HepG2 (cell line): ENCODE data around the gene ENTPD2. TPM values are rescaled to one million over a fixed set of nuclear protein-coding genes. Genes with fewer than 3 reads are reported as not detected.
A peak's percentile ranks its signal among the peaks of the same experiment; 100 is the strongest.

ENCODE experiments used
- HOXA7 ChIP-seq: sonication (generic); formaldehyde crosslinking; IDR thresholded peaks from 2 replicates; pipeline ENCODE4 v1.8.1; 2022; ENCODE audit warnings: mild to moderate bottlenecking, missing genetic modification reagents, moderate library complexity
- IRF2 ChIP-seq: IDR thresholded peaks from 2 replicates; pipeline ENCODE4 v1.6.1; 2018; ENCODE audit warnings: missing genetic modification reagents, missing compliant biosample characterization
- NCOA5 ChIP-seq: sonication (generic); formaldehyde crosslinking; IDR thresholded peaks from 2 replicates; pipeline ENCODE4 v1.4.0; 2020; ENCODE audit warnings: missing genetic modification reagents
- PCBP1 ChIP-seq: fragments of 200-400 bp; formaldehyde crosslinking; IDR thresholded peaks from 2 replicates; pipeline ENCODE4 v1.6.1; 2017; ENCODE audit warnings: mild to moderate bottlenecking, low read depth, low read length, borderline replicate concordance
- PHB2 ChIP-seq: fragments of 450-650 bp; IDR thresholded peaks from 2 replicates; pipeline ENCODE4 v1.6.1; 2018; ENCODE audit not compliant: partially characterized antibody
- SMAD9 ChIP-seq: sonication (generic); formaldehyde crosslinking; IDR thresholded peaks from 2 replicates; pipeline ENCODE4 v1.5.1; 2020; ENCODE audit warnings: mild to moderate bottlenecking, missing genetic modification reagents
- SOX13 ChIP-seq, 3 experiments: fragments of 450-650 bp in 1 of 3; sonication (generic) in 1 of 3; formaldehyde crosslinking in 1 of 3; IDR thresholded peaks in 2 of 3; conservative IDR thresholded peaks in 1 of 3; 2 replicates each; pipeline versions ENCODE4 v1.5.0 to v1.6.1; 2016 to 2020; ENCODE audit warnings: antibody characterized with exemption in 1 of 3, mild to moderate bottlenecking in 1 of 3, missing compliant biosample characterization in 1 of 3, missing genetic modification reagents in 1 of 3, moderate library complexity in 1 of 3
- SP2 ChIP-seq: sonication (generic); formaldehyde crosslinking; IDR thresholded peaks from 2 replicates; pipeline ENCODE4 v1.5.1; 2020; ENCODE audit warnings: mild to moderate bottlenecking, missing genetic modification reagents
- TEAD3 ChIP-seq: optimal IDR thresholded peaks from 2 replicates; pipeline ENCODE3; 2016; ENCODE audit warnings: borderline replicate concordance
- ZNF543 ChIP-seq: sonication (generic); formaldehyde crosslinking; IDR thresholded peaks from 2 replicates; pipeline ENCODE4 v1.4.0; 2020; ENCODE audit warnings: mild to moderate bottlenecking, missing genetic modification reagents
- ZNF589 ChIP-seq: sonication (generic); formaldehyde crosslinking; conservative IDR thresholded peaks from 2 replicates; pipeline ENCODE4 v1.8.0; 2022; ENCODE audit warnings: mild to moderate bottlenecking, moderate library complexity, missing genetic modification reagents
- ZNF619 ChIP-seq: sonication (generic); formaldehyde crosslinking; IDR thresholded peaks from 2 replicates; pipeline ENCODE4 v1.4.0; 2020; ENCODE audit warnings: mild to moderate bottlenecking, missing genetic modification reagents
- polyA plus RNA-seq, 8 experiments: library from polyadenylated mRNA; depleted of rRNA in 3 of 8; stranded (reverse) in 7 of 8; unstranded in 1 of 8; fragments of >200 nt; fragmentation: Illumina TruSeq in 4 of 8; extraction: Trizol in 4 of 8; gene quantifications; 2 replicates each; pipeline versions ENCODE4 v1.2.1 to v1.2.3, GENCODE V29; 2011 to 2016; ENCODE audit warnings: low read depth in 4 of 8, missing spikeins in 1 of 8, mixed read lengths in 1 of 8; ENCODE audit not compliant: insufficient read depth in 1 of 8
- total RNA-seq, 5 experiments: library from RNA; depleted of rRNA; stranded (reverse); fragments of >200 nt; fragmentation: Illumina TruSeq; extraction: Trizol; gene quantifications; 2 replicates each; pipeline ENCODE4 v1.2.3, GENCODE V29; 2016; ENCODE audit warnings: low read depth in 1 of 5
- TF ChIP-seq, protein P1 (sequence below): sonication (generic); formaldehyde crosslinking; IDR thresholded peaks from 2 replicates; pipeline ENCODE4 v1.9.0; 2022; ENCODE audit warnings: missing genetic modification reagents, mild to moderate bottlenecking, borderline replicate concordance
- TF ChIP-seq, protein P2 (sequence below): sonication (generic); formaldehyde crosslinking; IDR thresholded peaks from 2 replicates; pipeline ENCODE4 v1.5.1; 2020; ENCODE audit warnings: missing genetic modification reagents, mild to moderate bottlenecking, borderline replicate concordance
- TF ChIP-seq, protein P3 (sequence below): sonication (generic); formaldehyde crosslinking; conservative IDR thresholded peaks from 2 replicates; pipeline ENCODE4 v1.4.0; 2020; ENCODE audit warnings: missing genetic modification reagents
- TF ChIP-seq, protein P4 (sequence below): sonication (generic); formaldehyde crosslinking; IDR thresholded peaks from 2 replicates; pipeline ENCODE4 v1.8.1; 2023; ENCODE audit warnings: mild to moderate bottlenecking, missing genetic modification reagents, borderline replicate concordance
- TF ChIP-seq, protein P5 (sequence below): sonication (generic); formaldehyde crosslinking; conservative IDR thresholded peaks from 2 replicates; pipeline ENCODE4 v1.8.0; 2022; ENCODE audit warnings: low read depth, missing genetic modification reagents
- TF ChIP-seq, protein P6 (sequence below): sonication (generic); formaldehyde crosslinking; IDR thresholded peaks from 2 replicates; pipeline ENCODE4 v1.5.0; 2020; ENCODE audit warnings: mild to moderate bottlenecking, missing genetic modification reagents
- TF ChIP-seq, protein P7 (sequence below): sonication (generic); formaldehyde crosslinking; IDR thresholded peaks from 2 replicates; pipeline ENCODE4 v1.4.0; 2020; ENCODE audit warnings: missing genetic modification reagents, mild to moderate bottlenecking, borderline replicate concordance

ENTPD2 gene
- total and polyA plus RNA-seq, 2 of the 13 experiments (the other 11 are each of a cell fraction or from before 2014, with no cell fraction given), result 0.95 to 3.2 TPM

DNA sequence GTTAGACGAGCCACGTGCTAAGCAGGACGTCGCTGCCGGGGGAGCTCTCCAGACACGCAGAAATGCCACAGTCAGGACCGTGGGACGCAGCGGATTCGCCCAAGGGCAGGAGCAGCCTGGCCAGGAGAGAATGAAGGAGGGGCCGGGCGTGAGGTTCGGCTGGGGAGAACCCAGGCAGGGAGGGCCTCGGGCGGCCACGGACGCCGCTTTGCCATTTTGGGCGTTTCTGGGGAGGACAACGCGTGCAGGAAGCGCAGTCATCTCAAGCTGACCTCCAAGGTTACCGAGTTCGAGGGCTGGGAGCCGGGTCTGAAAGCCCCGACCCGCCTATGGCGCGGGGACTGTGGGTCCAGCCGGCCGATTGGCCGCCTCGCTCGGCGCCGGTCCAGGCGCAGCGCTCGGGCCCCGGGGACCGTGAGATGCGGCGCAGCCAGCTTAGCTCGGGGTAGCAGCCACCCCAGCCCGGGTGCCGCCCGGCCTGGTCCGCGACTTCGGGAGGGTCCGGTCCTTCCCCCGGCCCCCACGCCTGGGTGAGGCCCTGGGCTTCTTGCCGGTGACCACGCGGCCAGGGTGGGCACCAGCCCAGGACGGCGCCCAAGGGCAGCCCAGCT lies 32.2 kb upstream of the ENTPD2 start (continued):
- TF ChIP-seq, protein P1, sequence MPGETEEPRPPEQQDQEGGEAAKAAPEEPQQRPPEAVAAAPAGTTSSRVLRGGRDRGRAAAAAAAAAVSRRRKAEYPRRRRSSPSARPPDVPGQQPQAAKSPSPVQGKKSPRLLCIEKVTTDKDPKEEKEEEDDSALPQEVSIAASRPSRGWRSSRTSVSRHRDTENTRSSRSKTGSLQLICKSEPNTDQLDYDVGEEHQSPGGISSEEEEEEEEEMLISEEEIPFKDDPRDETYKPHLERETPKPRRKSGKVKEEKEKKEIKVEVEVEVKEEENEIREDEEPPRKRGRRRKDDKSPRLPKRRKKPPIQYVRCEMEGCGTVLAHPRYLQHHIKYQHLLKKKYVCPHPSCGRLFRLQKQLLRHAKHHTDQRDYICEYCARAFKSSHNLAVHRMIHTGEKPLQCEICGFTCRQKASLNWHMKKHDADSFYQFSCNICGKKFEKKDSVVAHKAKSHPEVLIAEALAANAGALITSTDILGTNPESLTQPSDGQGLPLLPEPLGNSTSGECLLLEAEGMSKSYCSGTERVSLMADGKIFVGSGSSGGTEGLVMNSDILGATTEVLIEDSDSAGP, result 0 out of 2 replicates have a peak, but pooled peaks have one; percentile 25
- TF ChIP-seq HOXA7 (CRISPR knock-in tag) (no peak), SOX13 (IDR thresholded peaks at IDR 0.05) (no peak), SOX13 (CRISPR knock-in tag; conservative IDR thresholded peaks at IDR 0.05 in 1 of 2, IDR thresholded peaks at IDR 0.05 in 1 of 2) (no peak), SMAD9 (CRISPR knock-in tag) (no peak), IRF2 (CRISPR knock-in tag) (no peak), ZNF619 (CRISPR knock-in tag) (0 out of 2 replicates have a peak, but pooled peaks have one; percentile 6), PCBP1 (0 out of 2 replicates have a peak, but pooled peaks have one; percentile 40), SP2 (CRISPR knock-in tag) (peak; percentile 45; the same call in 1 of the 2 replicates), TEAD3 (CRISPR knock-in tag) (peak; percentile 20), ZNF543 (CRISPR knock-in tag) (0 out of 2 replicates have a peak, but pooled peaks have one; percentile 29), NCOA5 (CRISPR knock-in tag) (no peak), ZNF589 (CRISPR knock-in tag) (peak; percentile 86), PHB2 (no peak)
- TF ChIP-seq, protein P2, sequence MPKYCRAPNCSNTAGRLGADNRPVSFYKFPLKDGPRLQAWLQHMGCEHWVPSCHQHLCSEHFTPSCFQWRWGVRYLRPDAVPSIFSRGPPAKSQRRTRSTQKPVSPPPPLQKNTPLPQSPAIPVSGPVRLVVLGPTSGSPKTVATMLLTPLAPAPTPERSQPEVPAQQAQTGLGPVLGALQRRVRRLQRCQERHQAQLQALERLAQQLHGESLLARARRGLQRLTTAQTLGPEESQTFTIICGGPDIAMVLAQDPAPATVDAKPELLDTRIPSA (CRISPR knock-in tag), result 0 out of 2 replicates have a peak, but pooled peaks have one; percentile 57
- TF ChIP-seq, protein P3, sequence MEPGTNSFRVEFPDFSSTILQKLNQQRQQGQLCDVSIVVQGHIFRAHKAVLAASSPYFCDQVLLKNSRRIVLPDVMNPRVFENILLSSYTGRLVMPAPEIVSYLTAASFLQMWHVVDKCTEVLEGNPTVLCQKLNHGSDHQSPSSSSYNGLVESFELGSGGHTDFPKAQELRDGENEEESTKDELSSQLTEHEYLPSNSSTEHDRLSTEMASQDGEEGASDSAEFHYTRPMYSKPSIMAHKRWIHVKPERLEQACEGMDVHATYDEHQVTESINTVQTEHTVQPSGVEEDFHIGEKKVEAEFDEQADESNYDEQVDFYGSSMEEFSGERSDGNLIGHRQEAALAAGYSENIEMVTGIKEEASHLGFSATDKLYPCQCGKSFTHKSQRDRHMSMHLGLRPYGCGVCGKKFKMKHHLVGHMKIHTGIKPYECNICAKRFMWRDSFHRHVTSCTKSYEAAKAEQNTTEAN (CRISPR knock-in tag), result 0 out of 2 replicates have a peak, but pooled peaks have one; percentile 17
- TF ChIP-seq, protein P4, sequence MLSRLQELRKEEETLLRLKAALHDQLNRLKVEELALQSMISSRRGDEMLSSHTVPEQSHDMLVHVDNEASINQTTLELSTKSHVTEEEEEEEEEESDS (CRISPR knock-in tag), result no peak
- TF ChIP-seq, protein P5, sequence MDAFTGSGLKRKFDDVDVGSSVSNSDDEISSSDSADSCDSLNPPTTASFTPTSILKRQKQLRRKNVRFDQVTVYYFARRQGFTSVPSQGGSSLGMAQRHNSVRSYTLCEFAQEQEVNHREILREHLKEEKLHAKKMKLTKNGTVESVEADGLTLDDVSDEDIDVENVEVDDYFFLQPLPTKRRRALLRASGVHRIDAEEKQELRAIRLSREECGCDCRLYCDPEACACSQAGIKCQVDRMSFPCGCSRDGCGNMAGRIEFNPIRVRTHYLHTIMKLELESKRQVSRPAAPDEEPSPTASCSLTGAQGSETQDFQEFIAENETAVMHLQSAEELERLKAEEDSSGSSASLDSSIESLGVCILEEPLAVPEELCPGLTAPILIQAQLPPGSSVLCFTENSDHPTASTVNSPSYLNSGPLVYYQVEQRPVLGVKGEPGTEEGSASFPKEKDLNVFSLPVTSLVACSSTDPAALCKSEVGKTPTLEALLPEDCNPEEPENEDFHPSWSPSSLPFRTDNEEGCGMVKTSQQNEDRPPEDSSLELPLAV (CRISPR knock-in tag), result no peak
- TF ChIP-seq, protein P6, sequence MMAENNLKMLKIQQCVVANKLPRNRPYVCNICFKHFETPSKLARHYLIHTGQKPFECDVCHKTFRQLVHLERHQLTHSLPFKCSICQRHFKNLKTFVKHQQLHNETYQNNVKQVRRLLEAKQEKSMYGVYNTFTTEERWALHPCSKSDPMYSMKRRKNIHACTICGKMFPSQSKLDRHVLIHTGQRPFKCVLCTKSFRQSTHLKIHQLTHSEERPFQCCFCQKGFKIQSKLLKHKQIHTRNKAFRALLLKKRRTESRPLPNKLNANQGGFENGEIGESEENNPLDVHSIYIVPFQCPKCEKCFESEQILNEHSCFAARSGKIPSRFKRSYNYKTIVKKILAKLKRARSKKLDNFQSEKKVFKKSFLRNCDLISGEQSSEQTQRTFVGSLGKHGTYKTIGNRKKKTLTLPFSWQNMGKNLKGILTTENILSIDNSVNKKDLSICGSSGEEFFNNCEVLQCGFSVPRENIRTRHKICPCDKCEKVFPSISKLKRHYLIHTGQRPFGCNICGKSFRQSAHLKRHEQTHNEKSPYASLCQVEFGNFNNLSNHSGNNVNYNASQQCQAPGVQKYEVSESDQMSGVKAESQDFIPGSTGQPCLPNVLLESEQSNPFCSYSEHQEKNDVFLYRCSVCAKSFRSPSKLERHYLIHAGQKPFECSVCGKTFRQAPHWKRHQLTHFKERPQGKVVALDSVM (CRISPR knock-in tag), result peak; percentile 8
- TF ChIP-seq, protein P7, sequence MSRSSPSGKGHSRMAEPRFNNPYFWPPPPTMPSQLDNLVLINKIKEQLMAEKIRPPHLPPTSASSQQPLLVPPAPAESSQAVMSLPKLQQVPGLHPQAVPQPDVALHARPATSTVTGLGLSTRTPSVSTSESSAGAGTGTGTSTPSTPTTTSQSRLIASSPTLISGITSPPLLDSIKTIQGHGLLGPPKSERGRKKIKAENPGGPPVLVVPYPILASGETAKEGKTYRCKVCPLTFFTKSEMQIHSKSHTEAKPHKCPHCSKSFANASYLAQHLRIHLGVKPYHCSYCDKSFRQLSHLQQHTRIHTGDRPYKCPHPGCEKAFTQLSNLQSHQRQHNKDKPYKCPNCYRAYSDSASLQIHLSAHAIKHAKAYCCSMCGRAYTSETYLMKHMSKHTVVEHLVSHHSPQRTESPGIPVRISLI (CRISPR knock-in tag), result 0 out of 2 replicates have a peak, but pooled peaks have one; percentile 41
